ENCODE data around the gene LAMTOR3.

- TF ChIP-seq GATA3 (IDR thresholded peaks at IDR 0.05; ENCODE audit: low read depth, low read length) (no peak), GATA2 (IDR thresholded peaks at IDR 0.05; ENCODE audit: low read depth, low read length) (no peak)
These were observed 21.2 kb upstream of the LAMTOR3 start for GRCh38 chr4:99915449-99915848.
